ENCODE data around the gene EFEMP2.

DNA sequence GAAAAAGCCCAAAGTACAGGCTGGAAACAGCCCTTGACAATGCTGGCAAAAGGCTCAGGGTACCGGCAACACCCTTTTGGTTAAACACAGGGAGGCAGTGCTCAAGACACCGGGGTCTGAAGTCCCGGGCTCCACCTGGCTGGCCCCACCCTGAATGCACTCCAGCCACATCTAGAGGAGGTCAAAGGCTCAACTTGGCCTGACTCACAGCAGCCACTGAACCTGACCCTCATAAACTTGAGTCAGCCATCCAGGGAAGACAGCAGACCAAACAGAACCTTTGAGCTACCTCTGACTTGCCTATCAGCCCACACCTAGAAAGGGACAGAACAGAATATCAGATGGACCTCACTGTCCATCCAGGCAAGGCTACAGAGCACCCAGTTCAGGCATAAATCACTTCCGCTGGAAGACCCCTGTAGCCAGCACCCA lies 18.4 kb downstream of the EFEMP2 start:
- TF ChIP-seq, protein P1, sequence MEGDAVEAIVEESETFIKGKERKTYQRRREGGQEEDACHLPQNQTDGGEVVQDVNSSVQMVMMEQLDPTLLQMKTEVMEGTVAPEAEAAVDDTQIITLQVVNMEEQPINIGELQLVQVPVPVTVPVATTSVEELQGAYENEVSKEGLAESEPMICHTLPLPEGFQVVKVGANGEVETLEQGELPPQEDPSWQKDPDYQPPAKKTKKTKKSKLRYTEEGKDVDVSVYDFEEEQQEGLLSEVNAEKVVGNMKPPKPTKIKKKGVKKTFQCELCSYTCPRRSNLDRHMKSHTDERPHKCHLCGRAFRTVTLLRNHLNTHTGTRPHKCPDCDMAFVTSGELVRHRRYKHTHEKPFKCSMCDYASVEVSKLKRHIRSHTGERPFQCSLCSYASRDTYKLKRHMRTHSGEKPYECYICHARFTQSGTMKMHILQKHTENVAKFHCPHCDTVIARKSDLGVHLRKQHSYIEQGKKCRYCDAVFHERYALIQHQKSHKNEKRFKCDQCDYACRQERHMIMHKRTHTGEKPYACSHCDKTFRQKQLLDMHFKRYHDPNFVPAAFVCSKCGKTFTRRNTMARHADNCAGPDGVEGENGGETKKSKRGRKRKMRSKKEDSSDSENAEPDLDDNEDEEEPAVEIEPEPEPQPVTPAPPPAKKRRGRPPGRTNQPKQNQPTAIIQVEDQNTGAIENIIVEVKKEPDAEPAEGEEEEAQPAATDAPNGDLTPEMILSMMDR (conservative IDR thresholded peaks at IDR 0.05; ENCODE audit: low read depth, low read length): no peak
- TF ChIP-seq EZH2 (IDR thresholded peaks at IDR 0.05; ENCODE audit: borderline replicate concordance, low read depth, low read length, poor library complexity, severe bottlenecking): no peak

All from A673 (cell line).